NCI-H2107 treated with DMSO at 0.1 percent for 48 hours (cell line): ENCODE data around the gene MPPED1.

ENCODE experiments used
- DNase-seq: peaks from one replicate; lab custom pipeline; 2025; ENCODE audit not compliant: unreplicated experiment; lab: John Stamatoyannopoulos, UW

MPPED1 gene

GRCh38 chr22:43491177-43491576 lies 79.4 kb downstream of the MPPED1 start:
- DNase-seq = no peak

- no peak for DNase-seq
Measured at GRCh38 chr22:43491737-43492136, 79.9 kb downstream of the MPPED1 start.

- DNase-seq = no peak
Measured at GRCh38 chr22:43493297-43493696, 81.5 kb downstream of the MPPED1 start.

- DNase-seq = no peak
Measured at GRCh38 chr22:43497956-43498855, 86.4 kb downstream of the MPPED1 start.

- no peak for DNase-seq
Measured at GRCh38 chr22:43498856-43499253, 87.0 kb downstream of the MPPED1 start.

GRCh38 chr22:43500792-43501785 lies 89.3 kb downstream of the MPPED1 start:
- DNase-seq = no peak

GRCh38 chr22:43501878-43502277 lies 90.1 kb downstream of the MPPED1 start:
- no peak for DNase-seq

GRCh38 chr22:43502306-43502874 lies 90.6 kb downstream of the MPPED1 start:
- no peak for DNase-seq

GRCh38 chr22:43504068-43504467 lies 92.3 kb downstream of the MPPED1 start:
- DNase-seq = no peak

- no peak for DNase-seq
Measured at GRCh38 chr22:43504666-43505261, 93.0 kb downstream of the MPPED1 start.

- no peak for DNase-seq
Measured at GRCh38 chr22:43505423-43505822, 93.6 kb downstream of the MPPED1 start.

GRCh38 chr22:43505896-43506295 lies 94.1 kb downstream of the MPPED1 start:
- no peak for DNase-seq

GRCh38 chr22:43506487-43506886 lies 94.7 kb downstream of the MPPED1 start:
- no peak for DNase-seq

- DNase-seq = no peak
Measured at GRCh38 chr22:43507235-43507634, 95.4 kb downstream of the MPPED1 start.

- DNase-seq = no peak
Measured at GRCh38 chr22:43508489-43508888, 96.7 kb downstream of the MPPED1 start.

GRCh38 chr22:43509337-43509736 lies 97.5 kb downstream of the MPPED1 start:
- DNase-seq = no peak

- DNase-seq = no peak
Measured at GRCh38 chr22:43510281-43511070, 98.7 kb downstream of the MPPED1 start.

GRCh38 chr22:43511276-43511910 lies 99.6 kb downstream of the MPPED1 start:
- DNase-seq = no peak

- no peak for DNase-seq
Measured at GRCh38 chr22:43512279-43512678, 100.5 kb downstream of the MPPED1 start.
